ENCODE results near the gene RTKN.
A peak's percentile ranks its signal among the peaks of the same experiment; 100 is the strongest.
"Not testable (repeated sequence)": the region's sequence is repeated elsewhere in the genome, so short reads cannot be mapped to it uniquely, and the experiment has no call there.

RTKN gene

DNA sequence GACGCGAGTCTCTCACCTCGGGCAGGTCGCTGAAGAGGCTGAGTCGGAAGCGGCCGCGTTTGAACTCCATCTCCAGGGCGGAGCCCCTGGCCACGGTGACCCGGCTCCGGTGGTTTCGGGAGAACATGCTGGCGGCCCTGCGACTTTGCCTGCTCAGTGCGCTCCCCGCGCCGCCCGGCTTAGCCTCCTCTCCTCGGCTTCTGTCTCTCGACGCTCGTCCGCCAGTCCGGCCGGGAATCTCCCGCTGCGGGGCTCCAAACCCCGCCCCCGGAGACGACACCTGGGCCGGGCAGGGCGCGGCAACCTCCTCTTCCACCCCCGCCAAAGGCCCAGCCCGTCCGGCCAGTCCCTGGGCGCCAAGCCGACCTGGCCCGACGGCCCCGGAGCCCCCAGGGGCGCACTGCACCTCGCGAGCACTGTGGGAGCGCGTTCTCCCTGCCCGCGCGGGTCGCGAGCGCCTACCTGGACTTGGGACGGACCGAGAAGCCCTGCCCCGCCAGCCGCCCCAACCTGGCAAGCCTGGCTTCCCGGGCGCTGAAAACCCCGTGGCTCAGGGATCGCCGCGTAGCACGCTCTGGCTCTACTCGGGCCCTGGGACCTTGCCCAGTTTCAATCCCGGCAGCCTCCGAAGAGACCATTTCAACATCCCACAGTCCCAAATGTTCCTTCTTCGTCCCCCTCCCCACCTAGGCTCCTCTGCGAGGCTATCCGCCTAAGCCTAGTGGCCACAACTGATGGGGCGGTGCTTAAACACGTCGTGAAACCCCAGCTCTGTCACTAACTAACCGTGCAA is at the start of gene RTKN:
Gene RTKN (minus strand): TSS at position 248 of the 793 bp plus-strand sequence. CDS start 121 bp downstream, at position 127.
- peak; percentile 26 for DNase-seq (ENCODE audit: low spot score)

DNA sequence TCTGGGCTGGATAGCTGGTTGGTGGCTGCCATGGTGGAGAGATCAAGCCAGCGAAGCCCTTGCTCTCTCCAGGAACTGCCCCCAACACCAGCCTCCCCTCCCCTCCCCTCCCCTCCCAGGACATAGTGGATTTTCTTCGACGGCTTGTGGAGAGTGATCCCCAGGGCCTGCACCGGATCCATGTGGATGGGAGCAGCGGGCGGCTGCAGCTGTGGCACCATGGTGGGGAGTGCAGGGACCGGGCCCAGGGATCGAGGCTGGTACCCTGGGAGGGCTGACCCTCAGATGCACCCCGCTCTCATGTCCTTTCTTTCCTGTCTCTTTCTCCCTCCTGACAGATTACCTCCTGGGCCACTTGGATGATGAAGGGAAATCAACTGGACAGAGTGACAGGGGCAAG is 48.2 kb upstream of the RTKN start:
- DNase-seq (ENCODE audit: low spot score) = no peak

- no peak for DNase-seq (ENCODE audit: low spot score)
Measured at GRCh38 chr2:74488643-74489481, 47.1 kb upstream of the RTKN start.

GRCh38 chr2:74486141-74486540 is 44.4 kb upstream of the RTKN start:
- no peak for DNase-seq (ENCODE audit: low spot score)

- DNase-seq (ENCODE audit: low spot score) = not testable (repeated sequence)
Measured at GRCh38 chr2:74483675-74484164, 42.0 kb upstream of the RTKN start.

DNA sequence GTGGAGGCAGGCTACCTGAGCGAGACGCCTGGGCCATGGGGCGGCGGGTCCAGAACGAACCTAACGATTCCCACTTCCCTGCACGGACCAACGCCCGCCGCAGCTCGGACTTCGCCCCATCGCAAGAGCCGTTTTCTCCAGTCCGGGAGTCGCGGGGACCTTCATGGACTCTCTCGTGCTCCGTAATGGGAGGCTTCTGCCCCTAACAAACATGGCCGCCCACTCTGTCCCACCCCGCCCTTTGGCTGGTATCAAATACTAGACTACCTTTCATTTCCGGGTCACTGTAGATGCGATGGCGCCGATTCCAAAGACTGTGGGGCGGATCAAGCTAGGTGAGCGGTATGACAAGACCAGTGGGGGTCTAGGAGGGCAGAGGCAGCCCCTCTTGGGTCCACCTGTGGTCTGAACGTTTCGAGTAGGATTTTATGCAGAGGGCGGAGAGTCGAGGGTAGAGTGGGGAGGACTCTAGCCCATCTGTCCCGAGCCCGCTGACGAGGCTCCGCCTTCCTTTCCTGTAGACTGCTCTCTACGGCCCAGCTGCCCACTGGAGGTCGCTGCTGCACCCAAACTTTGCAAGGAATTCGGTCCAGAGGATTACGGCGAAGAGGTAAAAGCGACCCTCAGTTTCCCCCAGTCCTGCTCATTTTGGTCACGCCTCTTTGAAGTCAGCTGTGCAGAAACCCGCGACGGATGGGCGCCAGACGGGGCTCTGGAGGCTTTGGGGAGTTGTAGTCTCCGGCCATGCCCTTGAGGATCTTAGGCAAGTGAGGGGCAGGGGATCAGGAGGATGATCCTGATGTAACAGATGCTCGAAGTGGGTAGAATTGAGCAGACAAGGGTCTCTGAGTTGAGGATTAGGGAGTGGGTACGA is 41.3 kb upstream of the RTKN start, which contains the start of the genes CCDC142 and TTC31:
Gene CCDC142 (minus strand): TSS at position 198 of the 874 bp plus-strand sequence. CDS start 161 bp downstream, at position 37.
Gene TTC31 (plus strand): TSS at position 281 of the 874 bp plus-strand sequence. CDS start 15 bp downstream, at position 296.
- DNase-seq (ENCODE audit: low spot score) = peak; percentile 96

DNA sequence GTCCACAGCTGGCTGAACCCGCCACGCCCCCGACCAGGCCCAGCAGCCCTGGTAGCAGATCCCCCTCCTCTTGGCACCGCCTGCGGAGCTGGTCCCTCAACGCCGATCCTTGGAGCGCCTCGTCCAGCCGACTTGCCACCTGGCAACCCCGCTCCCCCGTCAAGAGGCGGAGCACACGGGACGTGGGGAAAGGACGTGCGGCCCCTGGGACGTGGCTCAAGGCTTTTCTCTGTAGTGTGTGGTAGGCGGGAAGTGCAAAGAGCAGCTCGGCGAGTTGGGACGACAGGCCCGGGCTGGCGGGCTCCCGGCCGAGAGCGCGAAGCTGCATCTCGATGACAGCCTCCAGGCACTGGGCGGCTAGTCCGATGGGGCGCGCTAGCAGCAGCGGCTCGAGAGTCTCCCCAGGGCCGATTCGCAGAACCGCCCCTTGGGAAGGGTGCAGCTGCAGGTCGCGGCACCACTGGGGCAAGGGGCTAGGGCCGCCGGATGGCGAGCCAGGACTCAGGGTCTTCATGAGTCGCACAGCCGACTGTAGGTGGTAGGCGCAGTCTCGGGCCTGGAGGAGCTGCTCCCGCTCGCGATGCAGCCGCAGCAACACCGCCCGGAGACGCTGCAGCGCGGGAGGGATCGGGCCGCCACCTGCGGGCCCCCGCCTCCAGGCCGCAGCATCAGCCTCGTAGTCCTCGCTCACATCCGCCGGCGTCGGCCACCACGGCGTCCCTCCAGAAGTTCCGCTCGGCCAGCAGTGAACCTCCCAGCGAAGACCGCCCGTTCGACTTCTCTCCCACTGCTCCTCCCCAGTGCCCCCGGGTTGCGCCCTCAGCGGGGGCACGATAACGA is 40.4 kb upstream of the RTKN start:
- DNase-seq (ENCODE audit: low spot score) = peak; percentile 55

DNA sequence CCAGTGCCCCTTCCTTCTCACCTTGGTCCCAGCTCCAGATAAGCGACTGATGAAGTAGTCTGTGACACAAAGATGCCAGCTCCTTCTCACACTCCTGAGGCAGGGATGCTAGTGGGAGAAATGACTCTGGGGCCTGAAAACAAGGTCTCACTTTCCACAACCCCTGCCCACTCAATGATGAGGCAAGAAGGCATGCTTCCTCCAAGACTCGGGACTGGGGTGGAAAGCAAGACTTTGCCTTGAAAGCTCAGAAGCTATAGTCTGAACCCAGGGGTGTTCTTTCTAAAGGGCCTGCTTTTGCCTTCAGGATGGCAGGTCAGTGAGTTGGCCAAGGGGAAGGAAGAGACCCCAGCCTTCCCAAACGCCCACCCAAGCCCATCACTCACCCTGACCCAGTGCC is 39.7 kb upstream of the RTKN start:
- no peak for DNase-seq (ENCODE audit: low spot score)

- no peak for DNase-seq (ENCODE audit: low spot score)
Measured at GRCh38 chr2:74474899-74475298, 33.2 kb upstream of the RTKN start.

DNA sequence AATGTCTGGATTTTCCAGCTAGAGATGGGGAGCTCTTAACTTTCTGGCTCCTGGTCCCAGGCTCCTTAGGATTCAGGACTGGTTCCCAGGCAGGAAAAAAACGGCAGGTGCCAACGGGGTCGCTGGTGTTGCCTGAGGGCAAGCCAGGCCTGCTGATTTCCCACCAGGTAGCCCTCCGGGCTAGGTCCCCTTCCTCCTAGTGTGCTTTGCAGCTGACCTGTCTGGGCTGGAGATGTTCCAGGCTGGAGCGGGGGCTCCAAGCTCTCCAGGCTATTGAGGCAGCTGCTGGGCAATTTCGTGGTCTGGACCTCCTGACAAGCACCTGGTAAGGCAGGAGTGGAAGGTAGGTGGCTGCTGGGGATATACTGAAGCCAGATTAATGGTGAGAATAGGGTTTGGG is 32.7 kb upstream of the RTKN start:
- no peak for DNase-seq (ENCODE audit: low spot score)

DNA sequence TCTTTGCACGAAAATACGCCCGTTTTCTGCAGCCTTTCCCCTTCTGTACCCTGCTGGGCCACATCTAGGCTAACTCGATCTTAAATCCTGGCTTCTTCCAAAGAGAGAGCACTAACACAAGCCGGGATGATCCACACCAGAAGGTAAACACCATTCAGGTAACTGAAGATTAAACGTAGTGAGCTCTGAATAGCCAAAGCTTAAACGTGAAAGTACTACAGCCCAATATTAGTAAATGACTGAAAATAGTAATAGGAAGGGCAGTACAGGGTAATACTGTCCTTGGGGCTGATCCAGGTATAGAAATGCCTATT is 31.2 kb upstream of the RTKN start:
- DNase-seq (ENCODE audit: low spot score) = no peak

- peak; percentile 96 for DNase-seq (ENCODE audit: low spot score)
Measured at GRCh38 chr2:74472086-74472944, 30.6 kb upstream of the RTKN start, which contains the start of gene MRPL53. MRPL53 (minus strand) TSS chr2:74472680; CDS start chr2:74472660, 20 bp downstream.

GRCh38 chr2:74471332-74472065 is 29.8 kb upstream of the RTKN start:
- DNase-seq (ENCODE audit: low spot score) = no peak

- not testable (repeated sequence) for DNase-seq (ENCODE audit: low spot score)
Measured at GRCh38 chr2:74470742-74471141, 29.0 kb upstream of the RTKN start.

DNA sequence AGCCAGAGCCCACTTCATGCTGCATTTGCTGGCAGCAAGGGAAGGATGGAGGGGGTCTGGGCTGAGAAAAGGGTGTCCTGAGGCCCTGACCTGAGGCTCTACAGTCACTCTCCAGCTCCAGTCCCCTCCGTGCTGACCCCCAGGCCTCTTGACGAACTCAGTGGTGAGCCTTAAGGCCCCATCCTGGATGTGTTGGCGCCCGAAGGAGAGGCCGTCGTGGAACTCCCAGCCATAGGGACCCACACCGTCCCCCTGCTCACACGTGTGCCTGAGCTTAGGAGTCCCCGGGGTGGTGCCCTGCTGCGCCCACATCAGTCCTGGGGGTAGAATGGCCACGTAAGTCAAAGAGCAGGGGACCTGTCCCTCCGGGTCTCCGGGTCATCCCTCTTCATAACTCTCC is 22.7 kb upstream of the RTKN start:
- no peak for DNase-seq (ENCODE audit: low spot score)

DNA sequence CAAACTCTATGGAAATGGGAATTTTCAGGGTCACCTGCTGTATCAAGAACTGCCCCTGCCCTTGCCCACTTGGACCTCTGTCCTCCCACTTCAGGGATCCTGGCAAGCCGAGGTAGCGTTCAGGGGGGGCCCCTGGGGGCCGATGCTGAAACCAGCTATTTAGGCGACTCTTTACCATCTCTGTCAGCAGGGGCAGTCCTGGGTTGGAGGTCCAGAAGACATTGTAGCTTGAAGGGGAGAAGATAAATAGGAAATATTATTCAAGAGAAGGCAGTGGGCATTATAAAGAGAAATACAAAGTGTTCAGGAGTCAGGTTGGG is 21.0 kb upstream of the RTKN start:
- no peak for DNase-seq (ENCODE audit: low spot score)

- DNase-seq (ENCODE audit: low spot score) = no peak
Measured at GRCh38 chr2:74462054-74462785, 20.5 kb upstream of the RTKN start.

- no peak for DNase-seq (ENCODE audit: low spot score)
Measured at GRCh38 chr2:74461187-74462053, 19.7 kb upstream of the RTKN start.

All from CD4-positive, alpha-beta T cell treated with Interleukin-2 at 100 ng/mL for 4 hours (primary cell).